RWPE2 (cell line): ENCODE measurements around the gene MOSPD2.

ENCODE experiments used
- ATAC-seq: fragments of 200-7000 bp; cut with Tn5 transposase; 3 replicates; pipeline ENCODE4 v1.9.1; 2021; ENCODE audit warnings: low read depth
- DNase-seq: peaks from one replicate; pipeline ENCODE4 v3.0.0-alpha.2; 2020; ENCODE audit warnings: low spot score
- H3K27ac ChIP-seq: fragments of 450-650 bp; 2 replicates; pipeline ENCODE4 v1.5.1; 2017; ENCODE audit warnings: mild to moderate bottlenecking; ENCODE audit not compliant: poor library complexity, severe bottlenecking
- H3K27me3 ChIP-seq: fragments of 250-450 bp; sonication (Bioruptor Pico); 2 replicates; pipeline ENCODE4 v1.5.1; 2021; ENCODE audit warnings: mild to moderate bottlenecking, moderate library complexity; ENCODE audit not compliant: insufficient read depth, poor library complexity, severe bottlenecking
- H3K36me3 ChIP-seq: fragments of 250-450 bp; sonication (Bioruptor Pico); 2 replicates; pipeline ENCODE4 v1.5.1; 2020; ENCODE audit warnings: low read depth, mild to moderate bottlenecking, moderate library complexity
- H3K4me1 ChIP-seq: fragments of 250-450 bp; sonication (Bioruptor Pico); 2 replicates; pipeline ENCODE4 v1.5.1; 2021; ENCODE audit warnings: mild to moderate bottlenecking, moderate library complexity; ENCODE audit not compliant: insufficient read depth, poor library complexity, severe bottlenecking
- H3K4me3 ChIP-seq: fragments of 250-450 bp; sonication (Bioruptor Pico); 2 replicates; pipeline ENCODE4 v1.5.1; 2021; ENCODE audit warnings: mild to moderate bottlenecking, moderate library complexity; ENCODE audit not compliant: severe bottlenecking
- H3K9me3 ChIP-seq: fragments of 250-450 bp; sonication (Bioruptor Pico); 2 replicates; pipeline ENCODE4 v1.5.1; 2021; ENCODE audit warnings: mild to moderate bottlenecking, moderate library complexity; ENCODE audit not compliant: severe bottlenecking
- CTCF ChIP-seq: fragments of 450-650 bp; IDR thresholded peaks from one replicate; pipeline ENCODE4 v1.5.1; 2017; ENCODE audit warnings: mild to moderate bottlenecking, moderate library complexity; ENCODE audit not compliant: poor library complexity, severe bottlenecking

MOSPD2 gene

GRCh38 chrX:14832586-14832985, 40.6 kb upstream of the MOSPD2 start:
- DNase-seq: no peak
- H3K4me3 ChIP-seq: no peak overlapping the region
- H3K27ac ChIP-seq: no peak overlapping the region
- H3K9me3 ChIP-seq: no peaks in the 10 kb centered on the region
- no peaks in the 10 kb centered on the region for H3K27me3 ChIP-seq
- TF ChIP-seq CTCF: no peak
- H3K4me1 ChIP-seq: no peaks in the 10 kb centered on the region
- no peak for ATAC-seq
- H3K36me3 ChIP-seq: peaks cover 6% of the 10 kb centered on the region

GRCh38 chrX:14837155-14837554, 36.1 kb upstream of the MOSPD2 start:
- H3K27ac ChIP-seq: no peak overlapping the region
- ATAC-seq: no peak
- no peaks in the 10 kb centered on the region for H3K4me1 ChIP-seq
- TF ChIP-seq CTCF: no peak
- no peak for DNase-seq
- H3K9me3 ChIP-seq: no peaks in the 10 kb centered on the region
- no peak overlapping the region for H3K4me3 ChIP-seq
- no peaks in the 10 kb centered on the region for H3K27me3 ChIP-seq
- peaks cover 6% of the 10 kb centered on the region for H3K36me3 ChIP-seq

GRCh38 chrX:14843666-14844065, 29.6 kb upstream of the MOSPD2 start:
- ATAC-seq (no peak), DNase-seq (no peak)
- Histone ChIP-seq H3K4me1 (no peaks in the 10 kb centered on the region), H3K27me3 (no peaks in the 10 kb centered on the region), H3K27ac (no peak overlapping the region), H3K9me3 (no peaks in the 10 kb centered on the region), H3K36me3 (peaks cover 4% of the 10 kb centered on the region; the same call in 1 of the 2 replicates), H3K4me3 (no peak overlapping the region)
- no peak for TF ChIP-seq CTCF

GRCh38 chrX:14851526-14851925, 21.7 kb upstream of the MOSPD2 start:
- no peak for ATAC-seq
- Histone ChIP-seq H3K36me3 (peaks cover 18% of the 10 kb centered on the region), H3K4me1 (no peaks in the 10 kb centered on the region), H3K27ac (no peak overlapping the region), H3K9me3 (no peaks in the 10 kb centered on the region), H3K27me3 (no peaks in the 10 kb centered on the region), H3K4me3 (no peak overlapping the region)
- TF ChIP-seq CTCF: no peak
- no peak for DNase-seq

GRCh38 chrX:14864631-14865030, 8.6 kb upstream of the MOSPD2 start:
- DNase-seq (no peak), ATAC-seq (no peak)
- H3K27me3 ChIP-seq: no peaks in the 10 kb centered on the region
- peaks cover 16% of the 10 kb centered on the region for H3K36me3 ChIP-seq
- no peaks in the 10 kb centered on the region for H3K9me3 ChIP-seq
- H3K27ac ChIP-seq: no peak overlapping the region
- TF ChIP-seq CTCF: no peak
- no peaks in the 10 kb centered on the region for H3K4me1 ChIP-seq
- H3K4me3 ChIP-seq: no peak overlapping the region
